A673 (cell line): ENCODE measurements around the gene FKBP5. TPM values are rescaled to one million over a fixed set of nuclear protein-coding genes. Genes with fewer than 3 reads are reported as not detected.

ENCODE experiments used
- BruUV-seq: library from RNA; stranded (reverse); fragments of 400-500 nt; replicated peaks from 2 replicates; lab custom pipeline; 2021; lab: Mats Ljungman, UMichigan
- CTCF ChIA-PET: fragments of 300-600 bp; sonication (Branson Sonifier 250); formaldehyde crosslinking; loops from one replicate; lab custom pipeline; 2022; ENCODE audit warnings: antibody characterized with exemption; lab: Charles Lee
- POLR2A ChIA-PET: fragments of 300-600 bp; sonication (Branson Sonifier 250); formaldehyde crosslinking; loops from one replicate; lab custom pipeline; 2022; ENCODE audit warnings: antibody characterized with exemption; ENCODE audit not compliant: low non-redundant PET; lab: Charles Lee
- DNase-seq: peaks from one replicate; pipeline ENCODE4 v3.0.0-alpha.2; 2015; ENCODE audit warnings: low spot score
- H3K27ac ChIP-seq: fragments of 200-600 bp; sonication (generic); 2 replicates; pipeline ENCODE4 v1.5.1; 2016; ENCODE audit warnings: mixed run types, low read depth, mild to moderate bottlenecking, mixed read lengths, antibody characterized with exemption, low read length; ENCODE audit not compliant: poor library complexity, severe bottlenecking
- H3K27me3 ChIP-seq: fragments of 200-600 bp; sonication (generic); replicated peaks from 2 replicates; pipeline ENCODE4 v1.6.1; 2017; ENCODE audit warnings: mixed run types, low read depth, mild to moderate bottlenecking, mixed read lengths, antibody characterized with exemption, low read length; ENCODE audit not compliant: insufficient read depth, poor library complexity
- H3K36me3 ChIP-seq: fragments of 200-600 bp; sonication (generic); 2 replicates; pipeline ENCODE4 v1.6.1; 2016; ENCODE audit warnings: mixed run types, mild to moderate bottlenecking, mixed read lengths, antibody characterized with exemption, low read length; ENCODE audit not compliant: insufficient read depth, poor library complexity, severe bottlenecking
- H3K4me1 ChIP-seq: fragments of 200-600 bp; sonication (generic); 2 replicates; pipeline ENCODE4 v1.6.1; 2017; ENCODE audit warnings: mixed run types, mild to moderate bottlenecking, mixed read lengths, antibody characterized with exemption, low read length; ENCODE audit not compliant: insufficient read depth, poor library complexity, severe bottlenecking
- H3K4me3 ChIP-seq: fragments of 200-600 bp; sonication (generic); 2 replicates; pipeline ENCODE4 v1.5.1; 2016; ENCODE audit warnings: low read depth, mixed run types, mild to moderate bottlenecking, mixed read lengths, low read length; ENCODE audit not compliant: poor library complexity, severe bottlenecking
- H3K9me3 ChIP-seq: fragments of 200-600 bp; sonication (generic); 2 replicates; pipeline ENCODE4 v1.6.1; 2016; ENCODE audit warnings: mixed run types, low read depth, mild to moderate bottlenecking, mixed read lengths, antibody characterized with exemption, low read length; ENCODE audit not compliant: poor library complexity, severe bottlenecking
- EZH2 ChIP-seq: fragments of 200-600 bp; sonication (generic); IDR thresholded peaks from 2 replicates; pipeline ENCODE4 v1.6.1; 2017; ENCODE audit warnings: borderline replicate concordance, low read depth, mild to moderate bottlenecking, mixed read lengths, antibody characterized with exemption, low read length; ENCODE audit not compliant: poor library complexity, severe bottlenecking
- intact Hi-C: fragments of 100-400 bp; cut with micrococcal nuclease; formaldehyde crosslinking; loops from one replicate; pipeline ENCODE4 v1.10.0; 2022; ENCODE audit not compliant: unreplicated experiment
- total RNA-seq: library from RNA; stranded (reverse); gene quantifications from 2 replicates; pipeline ENCODE4 v1.2.3, GENCODE V29; 2021
- TF ChIP-seq, protein P1 (sequence below): fragments of 300-800, 200-600 bp; sonication (generic); conservative IDR thresholded peaks from 2 replicates; pipeline ENCODE4 v1.5.1; 2017; ENCODE audit warnings: low read depth, mild to moderate bottlenecking, antibody characterized with exemption, low read length, moderate library complexity, mixed read lengths

Gene FKBP5
- total RNA-seq, 1 experiment from 2014 or later, result 20.4 TPM

- Histone ChIP-seq H3K4me3 (no peak overlapping the region), H3K27ac (no peak overlapping the region), H3K4me1 (no peaks in the 10 kb centered on the region), H3K27me3 (no peaks in the 10 kb centered on the region), H3K9me3 (no peaks in the 10 kb centered on the region), H3K36me3 (no peaks in the 10 kb centered on the region)
- ChIA-PET POLR2A (no interaction called here), CTCF (no interaction called here)
- intact Hi-C loops, result no loop called here
- no peak for DNase-seq
- TF ChIP-seq, protein P1, sequence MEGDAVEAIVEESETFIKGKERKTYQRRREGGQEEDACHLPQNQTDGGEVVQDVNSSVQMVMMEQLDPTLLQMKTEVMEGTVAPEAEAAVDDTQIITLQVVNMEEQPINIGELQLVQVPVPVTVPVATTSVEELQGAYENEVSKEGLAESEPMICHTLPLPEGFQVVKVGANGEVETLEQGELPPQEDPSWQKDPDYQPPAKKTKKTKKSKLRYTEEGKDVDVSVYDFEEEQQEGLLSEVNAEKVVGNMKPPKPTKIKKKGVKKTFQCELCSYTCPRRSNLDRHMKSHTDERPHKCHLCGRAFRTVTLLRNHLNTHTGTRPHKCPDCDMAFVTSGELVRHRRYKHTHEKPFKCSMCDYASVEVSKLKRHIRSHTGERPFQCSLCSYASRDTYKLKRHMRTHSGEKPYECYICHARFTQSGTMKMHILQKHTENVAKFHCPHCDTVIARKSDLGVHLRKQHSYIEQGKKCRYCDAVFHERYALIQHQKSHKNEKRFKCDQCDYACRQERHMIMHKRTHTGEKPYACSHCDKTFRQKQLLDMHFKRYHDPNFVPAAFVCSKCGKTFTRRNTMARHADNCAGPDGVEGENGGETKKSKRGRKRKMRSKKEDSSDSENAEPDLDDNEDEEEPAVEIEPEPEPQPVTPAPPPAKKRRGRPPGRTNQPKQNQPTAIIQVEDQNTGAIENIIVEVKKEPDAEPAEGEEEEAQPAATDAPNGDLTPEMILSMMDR, result no peak
- no peak for TF ChIP-seq EZH2
- no TSS peak for BruUV-seq
These were observed 21.6 kb upstream of the FKBP5 start for GRCh38 chr6:35710241-35710847.

DNA sequence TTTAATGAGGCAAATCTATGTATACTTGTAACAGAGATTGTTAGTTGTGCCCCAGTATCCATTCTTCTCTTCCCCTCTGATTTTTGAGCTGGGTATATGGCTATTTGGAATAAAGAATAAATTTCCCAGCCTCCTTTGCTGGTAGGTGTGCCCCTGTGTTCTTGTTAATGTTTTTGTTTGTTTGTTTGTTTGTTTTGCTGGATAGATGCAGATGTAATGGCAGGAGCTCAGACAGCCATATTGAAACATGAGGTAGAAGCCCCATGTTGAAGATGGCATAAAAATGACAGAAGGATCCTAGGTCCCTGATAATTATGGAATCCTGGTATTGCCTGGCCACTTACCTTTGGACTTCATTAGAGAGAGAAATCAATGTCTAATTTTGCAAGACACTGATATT lies 19.9 kb upstream of the FKBP5 start:
- POLR2A ChIA-PET, result no interaction called here
- Histone ChIP-seq H3K27ac (no peak overlapping the region), H3K4me3 (no peak overlapping the region), H3K36me3 (no peaks in the 10 kb centered on the region), H3K9me3 (no peaks in the 10 kb centered on the region), H3K4me1 (no peaks in the 10 kb centered on the region), H3K27me3 (no peaks in the 10 kb centered on the region)
- no TSS peak for BruUV-seq
- CTCF ChIA-PET, result no interaction called here
- no peak for DNase-seq
- intact Hi-C loops, result no loop called here
- TF ChIP-seq, protein P1, result no peak
- TF ChIP-seq EZH2, result no peak

GRCh38 chr6:35707714-35708407 lies 19.1 kb upstream of the FKBP5 start:
- Histone ChIP-seq H3K4me1 (no peaks in the 10 kb centered on the region), H3K9me3 (no peaks in the 10 kb centered on the region), H3K27me3 (no peaks in the 10 kb centered on the region), H3K27ac (no peak overlapping the region), H3K4me3 (no peak overlapping the region), H3K36me3 (no peaks in the 10 kb centered on the region)
- intact Hi-C loops, result no loop called here
- DNase-seq, result no peak
- ChIA-PET POLR2A (interaction anchor here (0.5 kb wide), 1 partner anchor 314 kb away, joined by 3 read pairs; no protein-coding TSS in a partner anchor), CTCF (no interaction called here)
- no TSS peak for BruUV-seq
- no peak for TF ChIP-seq EZH2
- TF ChIP-seq, protein P1, result no peak
